Ovary (tissue), 3 donors: ENCODE results near the gene MS4A6A.

ENCODE experiments used
- CTCF ChIP-seq, 3 donors: fragments of 450-650 bp in 2 of 3; fragments of 200-600 bp in 1 of 3; IDR thresholded peaks; one replicate each; pipeline versions ENCODE4 v1.5.1 to v1.8.0; 2016 to 2022; ENCODE audit warnings: antibody characterized with exemption in 3 of 3, mild to moderate bottlenecking in 1 of 3
- EP300 ChIP-seq: sonication (generic); formaldehyde crosslinking; IDR thresholded peaks from one replicate; pipeline ENCODE4 v1.6.1; 2017; ENCODE audit warnings: antibody characterized with exemption
- donor health status: DM: no; HTN: no; CAD: no.

GRCh38 chr11:60129853-60130252 lies 53.0 kb downstream of the MS4A6A start:
- TF ChIP-seq EP300 (no peak), CTCF (IDR thresholded peaks at IDR 0.05) (no peak)
